Activated B cell treated with CpG ODN at 0.5 μM for 24 hours (primary cell): ENCODE results near the gene SART3. TPM values are rescaled to one million over a fixed set of nuclear protein-coding genes. Genes with fewer than 3 reads are reported as not detected.

Experiments
- ATAC-seq: fragments of 200-7000 bp; cut with Tn5 transposase; one replicate; pipeline ENCODE4 v1.10.0; 2021; ENCODE audit warnings: low read depth, mild to moderate bottlenecking, moderate library complexity
- CTCF ChIA-PET: fragments of 350-600 bp; sonication (Branson Sonifier 250); formaldehyde crosslinking; loops from one replicate; lab custom pipeline; 2021; ENCODE audit warnings: antibody characterized with exemption; lab: Charles Lee
- POLR2A ChIA-PET: fragments of 350-600 bp; sonication (Branson Sonifier 250); formaldehyde crosslinking; loops from one replicate; lab custom pipeline; 2021; ENCODE audit warnings: antibody characterized with exemption; lab: Charles Lee
- DNase-seq: peaks from one replicate; pipeline ENCODE4 v3.0.0; 2022
- H3K27ac Mint-ChIP-seq: one replicate; pipeline ENCODE4 v1.8.0; 2020; ENCODE audit warnings: mixed read lengths
- H3K27me3 Mint-ChIP-seq: one replicate; pipeline ENCODE4 v1.8.0; 2021; ENCODE audit warnings: mixed read lengths
- H3K36me3 Mint-ChIP-seq: one replicate; pipeline ENCODE4 v1.8.0; 2021; ENCODE audit warnings: low read depth, mixed read lengths
- H3K4me1 Mint-ChIP-seq: one replicate; pipeline ENCODE4 v1.8.0; 2021; ENCODE audit warnings: mixed read lengths
- H3K4me3 Mint-ChIP-seq: one replicate; pipeline ENCODE4 v1.8.0; 2020; ENCODE audit warnings: mild to moderate bottlenecking, mixed read lengths
- H3K9me3 Mint-ChIP-seq: one replicate; pipeline ENCODE4 v1.8.0; 2020; ENCODE audit warnings: mixed read lengths
- CTCF ChIP-seq: fragments of 200-600 bp; IDR thresholded peaks from one replicate; pipeline ENCODE4 v1.8.0; 2022; ENCODE audit warnings: antibody characterized with exemption, mild to moderate bottlenecking
- intact Hi-C: fragments of 100-400 bp; cut with micrococcal nuclease; formaldehyde crosslinking; loops from one replicate; pipeline ENCODE4 v1.15.1; 2024
- total RNA-seq: library from RNA; stranded (reverse); gene quantifications from 2 replicates; pipeline ENCODE4 v1.2.3, GENCODE V29; 2022

The SART3 gene
- total RNA-seq, result 88.4 and 107 TPM in 2 replicates

- ATAC-seq (peak; percentile 55), DNase-seq (peak; percentile 73)
- ChIA-PET CTCF (interaction anchor here (0.9 to 14.5 kb wide), 3 partner anchors 57 to 104 kb away, joined by 3 to 338 read pairs (median 9); no protein-coding TSS in a partner anchor), POLR2A (interaction anchor here (0.5 to 5.2 kb wide), 22 partner anchors 8 to 875 kb away, joined by 3 to 118 read pairs (median 4); partner anchors contain the start of genes FICD, SELPLG and SSH1)
- Mint-ChIP-seq H3K9me3 (no peaks in the 10 kb centered on the region), H3K4me1 (peaks cover 70% of the 10 kb centered on the region), H3K27me3 (no peaks in the 10 kb centered on the region), H3K27ac (peak within 1 kb of the TSS; percentile 99), H3K36me3 (peaks cover 60% of the 10 kb centered on the region), H3K4me3 (peak within 1 kb of the TSS; percentile 100)
- intact Hi-C loops, result loop anchor here (1.0 to 10.0 kb wide), 8 partner anchors 20 to 1441 kb away; partner anchors contain the start of genes FAM222A, FICD, MMAB and MVK
- TF ChIP-seq CTCF, result no peak
Measured at GRCh38 chr12:108560752-108561719, at the start of gene SART3. SART3 (minus strand) TSS chr12:108561173; CDS start chr12:108561154, 19 bp downstream.

GRCh38 chr12:108610336-108610815, 49.4 kb upstream of the SART3 start:
- ATAC-seq, result no peak
- CTCF ChIA-PET, result interaction anchor here (1.3 to 2.7 kb wide), 2 partner anchors 8 to 37 kb away, joined by 3 to 11 read pairs; no protein-coding TSS in a partner anchor
- H3K4me1 Mint-ChIP-seq, result peaks cover 38% of the 10 kb centered on the region
- no peaks in the 10 kb centered on the region for H3K36me3 Mint-ChIP-seq
- H3K4me3 Mint-ChIP-seq, result no peak overlapping the region
- H3K27me3 Mint-ChIP-seq, result peaks cover 8% of the 10 kb centered on the region
- no peak for DNase-seq
- POLR2A ChIA-PET, result no interaction called here
- H3K27ac Mint-ChIP-seq, result no peak overlapping the region
- no peaks in the 10 kb centered on the region for H3K9me3 Mint-ChIP-seq
- intact Hi-C loops, result no loop called here
- TF ChIP-seq CTCF, result no peak

- Mint-ChIP-seq H3K27ac (no peak overlapping the region), H3K4me3 (no peak overlapping the region), H3K36me3 (no peaks in the 10 kb centered on the region), H3K27me3 (peaks cover 8% of the 10 kb centered on the region), H3K9me3 (no peaks in the 10 kb centered on the region), H3K4me1 (peaks cover 31% of the 10 kb centered on the region)
- TF ChIP-seq CTCF, result no peak
- POLR2A ChIA-PET, result interaction anchor here (0.5 to 0.8 kb wide), 2 partner anchors 43 to 494 kb away, joined by 3 to 5 read pairs; no protein-coding TSS in a partner anchor
- intact Hi-C loops, result no loop called here
- DNase-seq (no peak), ATAC-seq (peak; percentile 21)
- CTCF ChIA-PET, result interaction anchor here (1.3 to 2.7 kb wide), 2 partner anchors 9 to 37 kb away, joined by 3 to 11 read pairs; no protein-coding TSS in a partner anchor
Measured at GRCh38 chr12:108609537-108610335, 48.8 kb upstream of the SART3 start.

GRCh38 chr12:108608616-108609015, 47.6 kb upstream of the SART3 start:
- no peak for TF ChIP-seq CTCF
- no peak for ATAC-seq
- H3K9me3 Mint-ChIP-seq, result no peaks in the 10 kb centered on the region
- DNase-seq, result no peak
- H3K4me3 Mint-ChIP-seq, result no peak overlapping the region
- ChIA-PET POLR2A (no interaction called here), CTCF (interaction anchor here (2.7 kb wide), 1 partner anchor 10 kb away, joined by 11 read pairs; no protein-coding TSS in a partner anchor)
- H3K27me3 Mint-ChIP-seq, result peaks cover 8% of the 10 kb centered on the region
- intact Hi-C loops, result no loop called here
- H3K36me3 Mint-ChIP-seq, result no peaks in the 10 kb centered on the region
- H3K4me1 Mint-ChIP-seq, result peaks cover 22% of the 10 kb centered on the region
- H3K27ac Mint-ChIP-seq, result no peak overlapping the region
